C1 segment of cervical spinal cord (tissue), 14 donors: ENCODE data around the gene BAG1.
A peak's percentile ranks its signal among the peaks of the same experiment; 100 is the strongest.

ENCODE experiments used
- DNase-seq, 14 donors: peaks; one replicate each; lab custom pipeline; 2025; lab: John Stamatoyannopoulos, UW

BAG1 gene

DNA sequence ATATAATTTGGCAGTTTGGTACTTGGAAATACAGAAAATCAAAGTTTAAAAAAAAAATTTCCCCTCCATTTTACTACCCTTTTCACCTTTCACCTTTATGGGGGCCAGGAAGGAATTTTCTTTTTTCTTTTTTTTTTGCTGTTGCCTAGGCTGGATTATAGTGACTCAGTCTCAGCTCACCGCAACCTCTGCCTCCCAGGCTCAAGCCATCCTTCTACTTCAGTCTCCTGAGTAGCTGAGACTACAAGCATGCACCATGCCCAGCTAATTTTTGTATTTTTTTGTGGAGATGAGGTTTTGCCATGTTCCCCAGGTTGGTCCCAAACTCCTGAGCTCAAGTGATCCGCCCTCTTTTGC lies 9.4 kb upstream of the BAG1 start:
- DNase-seq = no peak

DNA sequence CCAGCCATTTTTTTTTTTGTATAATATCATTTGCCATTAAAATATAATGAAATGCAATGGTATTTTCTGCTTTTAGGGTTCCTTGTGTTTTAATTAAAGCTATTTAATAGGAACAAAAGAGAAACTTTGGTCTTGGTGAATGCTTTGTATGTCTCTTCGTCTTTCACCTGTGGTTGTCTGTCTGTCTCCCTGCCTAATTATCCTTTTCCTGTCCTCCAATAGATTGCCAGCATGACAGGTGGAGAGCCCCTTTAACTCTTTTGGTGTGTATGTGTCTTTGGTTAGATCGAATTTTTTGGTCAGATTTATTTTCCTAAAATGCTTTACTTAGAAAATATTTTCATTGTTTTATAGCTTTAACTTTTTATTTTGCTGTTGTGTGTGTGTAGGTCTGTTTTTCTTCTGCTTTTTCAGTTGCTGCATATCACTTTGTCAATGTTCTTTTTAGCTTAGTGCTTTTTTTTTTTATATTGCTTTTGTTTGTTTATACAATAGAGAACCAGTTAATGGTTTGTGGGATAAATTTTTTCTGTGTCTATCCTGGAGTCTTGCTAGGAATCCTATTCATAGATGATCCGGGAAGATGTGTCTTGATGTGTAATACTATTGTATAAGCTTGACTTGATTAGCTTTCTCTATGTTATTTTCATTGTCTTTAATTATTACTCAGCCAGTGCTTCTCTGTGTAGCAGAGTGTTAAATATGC lies 8.9 kb upstream of the BAG1 start:
- DNase-seq = no peak

DNA sequence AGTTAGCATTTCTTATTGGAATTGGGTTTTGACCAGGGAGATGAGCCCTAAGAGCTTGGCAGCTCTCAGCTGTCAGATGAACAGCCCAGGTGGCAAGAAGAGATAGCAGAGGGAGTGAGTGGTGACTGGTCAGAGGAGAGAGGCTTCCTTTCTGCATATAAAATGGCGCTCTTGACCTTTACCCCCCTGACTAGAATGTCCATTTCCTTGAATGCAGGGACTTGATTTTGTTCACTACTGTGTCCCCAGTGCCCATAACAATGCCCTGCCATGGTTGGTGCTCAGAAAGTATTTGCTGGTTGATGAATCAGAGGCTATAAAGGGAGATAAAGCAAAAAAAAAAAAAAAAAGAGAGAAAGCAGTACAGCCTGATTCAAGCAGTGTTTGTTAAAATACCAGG lies 7.6 kb upstream of the BAG1 start:
- no peak for DNase-seq

GRCh38 chr9:33270146-33270545 lies 5.6 kb upstream of the BAG1 start:
- no peak for DNase-seq

- no peak for DNase-seq
Measured at GRCh38 chr9:33267151-33267767, 2.8 kb upstream of the BAG1 start.

DNA sequence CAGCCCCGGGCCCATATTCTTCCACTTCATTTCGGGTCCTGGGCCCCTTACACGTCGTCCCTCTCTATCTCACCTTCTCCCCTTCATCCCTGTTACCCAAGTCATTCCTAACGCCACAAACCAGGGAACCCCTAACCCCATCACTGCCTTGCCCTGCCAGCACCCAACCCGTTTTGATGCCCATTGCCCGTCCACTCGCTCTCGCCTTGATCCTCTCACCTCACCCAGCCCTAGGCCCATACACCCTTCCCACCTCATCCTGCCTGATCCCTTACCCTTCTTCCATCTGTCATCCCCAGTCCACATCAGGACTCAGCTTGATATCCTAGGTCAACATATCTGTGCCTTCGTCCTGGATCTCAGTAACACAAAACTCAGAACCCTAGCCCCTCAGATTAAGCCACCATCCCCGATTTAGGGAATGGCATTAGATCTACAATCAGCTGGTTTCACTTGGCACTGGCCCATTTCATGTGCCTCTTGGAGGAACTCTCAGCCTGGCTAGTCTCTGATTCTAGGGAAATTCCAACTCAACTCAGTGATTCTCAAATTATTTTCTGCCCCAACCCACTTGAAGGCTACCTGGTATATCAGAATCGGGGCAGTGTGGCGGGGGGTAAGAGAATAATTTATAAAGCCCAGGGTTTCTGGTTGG lies 830 bp upstream of the BAG1 start:
- DNase-seq = peak in 2 of 14 donors; percentile 30 to 67

- peak in 10 of 14 donors; percentile 30 to 72 (median 57) for DNase-seq
Measured at GRCh38 chr9:33264003-33264472, 470 bp downstream of the BAG1 start.

- DNase-seq = peak in 5 of 14 donors; percentile 27 to 51 (median 35)
Measured at GRCh38 chr9:33263131-33264002, 1.1 kb downstream of the BAG1 start.

GRCh38 chr9:33260372-33260771 lies 4.1 kb downstream of the BAG1 start:
- DNase-seq = no peak

DNA sequence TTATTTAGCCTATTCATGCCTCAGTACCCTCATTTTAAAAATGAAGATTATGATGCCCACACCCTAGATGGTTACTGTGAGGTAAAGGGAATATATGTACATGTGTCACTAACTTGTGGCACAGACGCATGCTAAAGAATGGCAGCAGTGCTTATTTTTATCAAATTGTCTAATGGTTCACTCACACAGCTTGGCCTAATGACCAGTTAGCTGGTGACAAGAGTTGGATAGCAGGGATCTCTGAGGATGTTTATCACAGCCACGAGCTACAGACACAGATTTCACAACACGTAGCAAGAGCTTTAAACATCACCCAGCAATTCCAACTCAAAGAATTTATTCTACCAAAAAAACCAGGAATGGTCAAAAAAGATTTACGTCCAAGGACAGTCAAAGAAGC lies 7.2 kb downstream of the BAG1 start:
- DNase-seq = no peak

GRCh38 chr9:33256236-33256635 lies 8.3 kb downstream of the BAG1 start:
- DNase-seq = no peak

DNA sequence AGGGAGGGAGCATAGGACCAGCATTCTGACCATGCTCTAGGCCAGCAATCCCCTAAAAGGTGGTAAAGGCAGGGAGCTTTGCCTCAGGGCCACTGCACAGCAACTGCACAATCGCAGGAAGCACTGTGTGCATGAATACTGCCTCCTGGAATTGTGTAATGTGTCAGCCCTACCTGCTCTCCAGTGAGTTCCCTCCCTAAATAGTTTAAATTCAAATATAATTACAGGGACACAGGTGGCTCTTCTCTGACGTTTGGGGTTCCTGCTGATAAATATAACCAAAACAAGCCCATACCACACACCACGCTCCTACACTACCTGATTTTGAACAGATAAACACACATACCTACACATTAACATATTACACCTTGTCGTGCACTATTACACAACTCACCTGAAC lies 9.0 kb downstream of the BAG1 start:
- DNase-seq = no peak

GRCh38 chr9:33255014-33255413 lies 9.5 kb downstream of the BAG1 start:
- DNase-seq = no peak

DNA sequence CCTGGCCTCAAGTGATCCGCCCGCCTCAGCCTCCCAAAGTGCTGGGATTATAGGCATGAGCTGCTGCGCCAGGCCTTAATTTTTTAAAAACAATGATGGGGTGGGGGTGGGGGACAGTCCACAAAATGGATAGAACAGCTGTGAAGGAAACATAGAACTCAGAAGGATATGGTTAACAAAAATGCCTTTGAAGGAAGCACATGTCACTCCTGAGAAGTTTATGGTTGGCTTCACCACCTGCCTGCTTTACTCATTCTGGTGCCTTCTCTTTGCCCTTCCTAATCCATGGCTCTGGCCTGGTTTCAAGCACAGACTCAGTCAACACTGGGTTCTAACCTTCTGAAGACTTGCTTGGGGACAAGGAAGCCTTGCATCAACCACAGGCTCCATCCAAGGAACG lies 10.3 kb downstream of the BAG1 start:
- DNase-seq = no peak

DNA sequence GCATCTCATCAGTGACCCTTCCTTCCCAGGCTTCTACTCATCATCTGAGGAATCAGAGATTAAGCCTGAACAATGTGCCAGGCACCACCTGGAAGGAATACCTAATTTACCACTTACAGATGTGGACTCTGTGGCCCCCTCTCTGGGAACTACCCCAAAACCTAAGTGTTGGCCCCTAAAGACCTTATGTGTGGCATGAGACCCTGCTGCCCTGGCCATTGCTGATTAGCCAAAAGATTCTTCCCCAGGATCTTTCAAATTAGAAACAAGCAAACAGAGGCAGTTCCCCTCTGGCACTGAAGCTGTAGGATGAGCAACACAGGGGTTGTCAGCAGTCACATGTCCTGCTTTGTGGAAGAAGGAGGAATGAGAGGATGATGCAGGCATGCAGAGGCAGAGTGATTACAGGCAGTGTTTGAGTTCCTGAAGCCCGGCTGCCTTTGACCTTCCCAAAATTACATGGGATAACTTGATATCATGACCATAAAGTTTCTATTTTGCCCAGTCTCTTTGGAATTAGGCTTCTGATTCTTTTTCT lies 14.0 kb downstream of the BAG1 start:
- DNase-seq = no peak

GRCh38 chr9:33249983-33250382 lies 14.5 kb downstream of the BAG1 start:
- DNase-seq = no peak

- DNase-seq = no peak
Measured at GRCh38 chr9:33249087-33249658, 15.3 kb downstream of the BAG1 start.

DNA sequence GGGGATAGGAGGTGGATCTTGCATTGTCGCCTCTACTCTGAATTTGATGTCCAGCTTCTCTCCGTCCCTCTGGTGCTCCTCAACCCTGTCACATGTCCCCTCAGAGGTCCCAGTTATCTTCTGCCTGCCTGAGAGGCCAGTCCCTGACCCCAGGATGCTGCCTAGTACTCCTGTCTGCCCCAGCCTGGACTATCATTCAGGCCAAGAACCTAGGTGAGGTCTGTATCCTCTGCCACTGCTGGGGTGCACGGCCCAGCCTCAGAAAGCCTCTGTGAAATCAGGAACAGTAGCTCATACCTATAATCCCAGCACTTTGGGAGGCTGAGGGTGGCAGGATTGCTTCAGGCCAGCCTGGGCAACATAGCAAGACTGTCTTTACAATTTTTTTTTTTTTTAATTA lies 15.9 kb downstream of the BAG1 start:
- no peak for DNase-seq

DNA sequence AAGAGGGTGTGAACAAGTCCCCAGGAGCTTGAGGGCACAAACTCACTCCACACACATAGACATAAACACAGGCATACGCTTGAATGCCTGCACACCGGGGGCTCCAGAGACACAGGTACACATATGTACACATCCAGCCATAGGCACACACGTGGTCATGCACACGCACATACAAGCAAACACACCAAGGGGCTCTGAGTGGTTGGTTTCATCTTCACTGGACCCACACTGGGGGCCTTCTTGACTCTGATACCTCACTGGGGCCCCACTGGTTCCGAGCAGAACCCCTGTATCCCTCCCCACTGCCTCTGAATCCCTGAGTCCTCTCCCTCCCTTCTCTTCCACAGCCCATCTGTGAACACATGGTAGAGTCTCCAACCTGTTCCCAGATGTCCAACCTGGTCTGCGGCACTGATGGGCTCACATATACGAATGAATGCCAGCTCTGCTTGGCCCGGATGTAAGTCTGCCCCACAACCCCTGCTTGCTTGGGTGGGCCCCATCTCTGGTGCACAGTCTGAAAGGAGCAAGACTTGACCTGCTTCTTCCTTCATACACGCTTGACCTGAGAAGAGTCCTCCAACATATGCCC lies 18.1 kb downstream of the BAG1 start:
- no peak for DNase-seq

DNA sequence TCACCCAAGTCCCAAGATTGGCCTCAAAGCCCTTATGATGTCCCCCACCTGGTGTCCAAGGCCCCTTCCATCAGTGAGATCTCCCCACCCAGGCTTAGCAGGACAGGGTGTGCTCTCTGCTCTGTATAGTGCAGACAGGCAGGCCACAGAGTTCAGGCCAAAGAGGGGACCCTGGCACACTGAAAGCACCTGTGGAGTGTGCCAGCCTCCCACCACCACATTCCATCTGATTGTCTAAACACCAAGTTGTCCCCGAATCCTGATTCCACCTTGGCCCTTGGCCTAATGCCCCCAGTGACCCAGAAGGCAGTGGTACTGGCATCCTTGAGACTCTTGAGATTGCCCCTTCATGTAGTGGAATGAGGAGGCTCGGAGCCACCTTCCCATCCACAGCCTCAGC lies 19.2 kb downstream of the BAG1 start:
- DNase-seq = no peak
